ENCODE results near the gene FADS1.

FADS1 gene

GRCh38 chr11:61816736-61817455 lies at the start of gene FADS1:
Gene FADS1, minus strand, starts transcription at chr11:61817003. Its CDS starts 74 bp downstream, at chr11:61816929.
- peak; percentile 98 for DNase-seq

DNA sequence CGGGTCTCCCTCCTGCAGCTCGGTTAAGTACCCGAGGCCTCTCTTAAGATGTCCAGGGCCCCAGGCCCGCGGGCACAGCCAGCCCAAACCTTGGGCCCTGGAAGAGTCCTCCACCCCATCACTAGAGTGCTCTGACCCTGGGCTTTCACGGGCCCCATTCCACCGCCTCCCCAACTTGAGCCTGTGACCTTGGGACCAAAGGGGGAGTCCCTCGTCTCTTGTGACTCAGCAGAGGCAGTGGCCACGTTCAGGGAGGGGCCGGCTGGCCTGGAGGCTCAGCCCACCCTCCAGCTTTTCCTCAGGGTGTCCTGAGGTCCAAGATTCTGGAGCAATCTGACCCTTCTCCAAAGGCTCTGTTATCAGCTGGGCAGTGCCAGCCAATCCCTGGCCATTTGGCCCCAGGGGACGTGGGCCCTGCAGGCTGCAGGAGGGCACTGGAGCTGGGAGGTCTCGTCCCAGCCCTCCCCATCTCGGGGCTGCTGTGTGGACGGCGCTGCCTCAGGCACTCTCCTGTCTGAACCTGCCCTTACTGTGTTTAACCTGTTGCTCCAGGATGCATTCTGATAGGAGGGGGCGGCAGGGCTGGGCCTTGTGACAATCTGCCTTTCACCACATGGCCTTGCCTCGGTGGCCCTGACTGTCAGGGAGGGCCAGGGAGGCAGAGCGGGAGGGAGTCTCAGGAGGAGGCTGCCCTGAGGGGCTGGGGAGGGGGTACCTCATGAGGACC lies 49.6 kb upstream of the FADS1 start:
- no peak for DNase-seq

GRCh38 chr11:61864814-61865775 lies 48.3 kb upstream of the FADS1 start:
- no peak for DNase-seq

- DNase-seq = no peak
Measured at GRCh38 chr11:61863548-61864081, 46.8 kb upstream of the FADS1 start.

DNA sequence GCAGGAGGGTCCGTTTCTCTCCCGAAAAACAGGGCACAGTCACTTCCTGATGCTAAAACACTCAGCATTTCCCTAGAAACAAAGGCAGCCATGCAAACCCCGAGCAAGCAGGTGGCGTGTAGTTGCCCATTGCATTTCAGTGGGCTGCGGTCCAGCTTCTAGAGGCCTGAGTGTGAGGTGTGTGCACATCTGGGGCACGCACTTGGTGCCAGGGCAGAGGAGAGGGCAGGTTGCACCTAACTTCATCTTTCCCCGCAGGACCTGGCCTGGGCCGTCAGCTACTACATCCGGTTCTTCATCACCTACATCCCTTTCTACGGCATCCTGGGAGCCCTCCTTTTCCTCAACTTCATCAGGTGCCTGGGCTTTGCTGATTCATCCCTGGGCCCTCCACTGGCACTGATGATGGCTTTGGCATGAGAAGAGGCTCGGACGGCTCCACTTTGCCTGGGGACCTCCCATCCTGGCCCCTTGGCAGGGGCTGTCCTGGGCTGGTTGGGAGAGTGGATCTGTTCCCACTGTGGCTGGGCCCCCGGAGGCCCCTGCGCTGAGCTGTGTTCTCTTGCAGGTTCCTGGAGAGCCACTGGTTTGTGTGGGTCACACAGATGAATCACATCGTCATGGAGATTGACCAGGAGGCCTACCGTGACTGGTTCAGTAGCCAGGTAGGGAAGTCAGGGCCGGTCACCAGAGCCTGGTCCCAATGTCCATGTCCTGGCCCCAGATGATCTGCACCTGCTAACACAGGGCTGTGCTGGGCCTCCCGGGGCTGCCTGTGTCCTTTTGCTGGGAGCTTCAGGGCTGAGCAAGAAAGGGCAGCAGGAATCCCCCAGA lies 46.1 kb upstream of the FADS1 start:
- no peak for DNase-seq

GRCh38 chr11:61861634-61862033 lies 44.8 kb upstream of the FADS1 start:
- no peak for DNase-seq

DNA sequence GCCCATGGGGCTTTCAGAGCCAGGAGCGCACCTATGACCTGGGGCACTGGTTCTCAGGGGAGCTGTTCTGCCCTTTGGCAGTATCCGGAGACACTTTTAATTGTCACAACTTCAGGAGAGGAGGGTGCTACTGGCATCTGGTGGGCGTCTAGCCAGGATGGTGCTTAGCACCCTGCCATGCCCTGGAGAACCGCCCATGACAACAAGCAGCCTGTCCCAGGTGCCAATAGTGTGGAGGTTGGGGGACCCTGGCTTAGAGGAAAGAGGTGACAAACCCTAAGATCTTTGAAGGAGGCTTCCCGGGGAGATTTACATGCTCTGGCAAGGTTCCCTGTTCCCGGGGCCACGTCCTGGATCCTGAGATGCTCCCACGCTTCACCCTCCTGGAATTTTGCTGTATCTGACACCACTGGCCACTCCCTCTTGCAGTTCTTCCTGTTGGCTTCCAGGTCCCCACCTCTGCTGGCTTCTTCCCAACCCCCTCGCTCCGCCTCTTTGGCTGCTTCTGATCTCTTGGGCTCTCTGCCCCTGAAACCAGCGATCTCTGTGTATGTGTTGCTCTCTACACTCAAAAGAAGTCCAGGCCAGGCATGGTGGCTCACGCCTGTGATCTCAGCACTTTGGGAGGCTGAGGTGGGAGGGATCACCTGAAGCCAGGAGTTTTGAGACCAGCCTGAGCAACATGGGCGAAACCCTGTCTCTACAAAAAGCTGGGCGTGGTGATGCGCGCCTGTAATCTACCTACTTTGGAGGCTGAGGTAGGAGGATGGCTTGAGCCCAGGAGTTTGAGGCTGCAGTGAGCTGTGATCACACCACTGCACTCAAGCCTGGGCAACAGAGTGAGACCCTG lies 43.5 kb upstream of the FADS1 start:
- DNase-seq = peak; percentile 39

DNA sequence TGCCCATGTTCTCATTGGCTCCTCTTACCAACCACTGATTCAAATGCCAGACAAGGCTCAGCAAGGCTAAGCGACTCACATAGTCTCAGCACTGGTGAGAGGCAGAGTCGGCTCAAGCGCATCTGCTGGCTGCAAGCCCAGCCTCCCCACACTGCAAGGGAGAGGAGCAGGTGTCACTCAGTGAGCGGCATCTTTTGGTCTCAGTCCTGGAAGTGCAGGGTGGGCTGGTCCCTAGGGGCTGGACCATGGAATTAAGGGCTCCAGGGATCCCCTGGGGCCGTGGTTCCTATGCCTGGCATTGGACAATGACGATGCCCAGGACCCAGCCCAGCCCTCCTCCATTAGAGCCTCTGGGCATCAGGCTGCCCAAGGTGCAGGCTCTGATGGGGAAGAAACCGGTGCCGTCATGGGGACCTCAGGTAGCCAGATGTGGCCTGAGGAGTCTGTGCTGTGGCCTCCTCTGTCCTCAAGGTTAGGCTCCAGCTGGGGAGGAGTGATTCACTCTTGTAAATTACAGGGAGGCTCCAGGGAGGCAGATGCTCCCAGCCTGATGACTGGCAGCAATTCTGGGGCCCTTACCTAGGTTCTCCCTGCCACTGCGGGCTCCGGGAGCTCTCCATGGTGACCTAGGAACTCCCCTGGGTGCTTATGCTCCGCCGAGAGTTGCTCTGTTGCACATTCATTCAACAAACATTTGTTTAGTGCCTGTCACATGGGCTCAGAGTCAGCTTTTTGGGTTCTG lies 39.3 kb upstream of the FADS1 start:
- DNase-seq = no peak

DNA sequence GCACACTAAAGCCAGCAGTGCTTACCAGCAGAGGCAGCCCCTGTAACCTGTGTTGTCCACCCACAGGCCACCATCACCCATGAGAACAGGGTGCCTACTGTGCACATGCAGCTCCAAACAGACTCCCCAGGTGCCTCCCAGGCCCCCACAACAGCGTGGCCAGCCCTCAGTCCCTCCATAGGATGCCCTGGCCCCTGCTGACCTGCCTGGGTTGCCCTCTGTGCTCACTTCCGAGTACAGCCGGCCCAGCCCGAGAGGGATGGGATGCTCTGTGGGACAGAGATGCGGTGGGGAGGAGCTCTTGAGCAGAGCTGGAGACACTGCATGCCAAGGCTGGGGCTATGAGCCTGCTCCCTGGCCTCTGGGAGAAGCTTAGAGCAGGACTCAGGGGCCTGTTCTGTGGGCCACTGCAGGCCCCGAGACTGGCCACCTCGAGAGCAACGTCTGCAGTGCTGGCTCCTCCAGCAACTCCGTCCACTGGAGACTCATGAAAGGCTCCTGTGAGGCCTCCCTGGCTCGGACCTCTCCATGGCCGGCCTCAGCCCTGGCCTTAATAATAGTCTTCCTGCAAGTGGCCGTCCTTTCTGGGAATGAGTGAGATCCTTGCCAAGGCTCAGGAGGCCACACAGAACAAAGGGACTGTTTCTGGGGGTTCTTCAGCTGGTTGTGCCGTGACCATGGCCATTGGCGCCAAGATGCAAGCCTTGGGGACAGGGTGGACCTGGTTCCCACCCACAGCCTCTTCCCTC lies 38.3 kb upstream of the FADS1 start:
- DNase-seq = no peak

DNA sequence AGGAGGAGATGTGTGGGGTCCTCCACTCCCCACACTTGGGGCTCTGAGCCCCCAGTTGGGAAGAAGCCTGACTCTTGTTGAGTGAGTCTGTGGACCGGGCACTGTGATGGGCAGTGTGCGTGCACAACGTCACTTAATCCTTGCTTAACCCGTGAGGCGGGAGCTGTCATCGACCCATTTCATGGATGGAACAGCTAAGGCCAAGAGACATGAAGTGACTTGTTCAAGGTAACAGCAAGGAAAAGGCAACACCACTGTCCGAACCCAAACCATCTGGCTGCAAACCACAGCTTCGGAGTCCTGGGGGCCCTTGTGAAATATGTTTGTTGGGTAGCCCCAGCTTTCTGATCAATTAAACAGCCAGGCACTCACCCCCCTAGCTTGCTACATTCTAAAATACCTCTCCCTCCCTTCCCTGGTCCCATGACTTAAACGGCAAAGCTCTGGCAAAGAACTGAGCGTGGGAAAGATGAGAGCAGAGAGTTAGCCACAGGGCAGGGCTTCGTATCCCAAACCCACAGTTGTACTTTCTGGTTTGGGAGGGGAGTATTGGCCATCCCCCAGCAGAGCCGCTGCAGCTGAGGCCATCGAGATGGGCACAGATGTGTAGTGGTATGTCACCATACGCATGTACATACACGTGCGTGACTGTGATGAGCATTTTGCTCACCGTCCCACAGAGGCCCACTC lies 37.5 kb upstream of the FADS1 start:
- DNase-seq = no peak

DNA sequence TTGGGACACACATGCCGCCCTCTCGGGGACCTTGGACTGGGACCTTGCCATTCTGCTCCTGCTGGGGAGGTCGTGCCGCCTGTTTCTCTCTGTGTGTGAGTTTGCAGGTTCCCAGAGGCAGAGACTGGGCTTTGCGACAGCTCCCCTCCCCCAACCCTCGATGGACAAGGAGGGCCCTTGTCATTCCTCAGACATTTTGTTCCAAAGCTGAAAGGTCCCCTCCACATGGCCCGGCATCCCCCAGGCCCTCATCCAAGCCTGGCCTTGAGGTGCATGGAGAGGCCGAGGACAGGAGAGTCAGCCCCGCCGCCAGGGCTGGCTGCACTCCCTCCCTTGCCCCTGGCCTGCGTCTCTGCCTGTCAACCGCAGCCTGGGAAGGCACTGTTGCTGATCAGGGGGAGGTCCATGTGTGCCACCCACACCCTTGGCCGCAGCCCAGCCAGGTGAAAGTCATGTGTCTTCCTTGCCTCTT lies 36.9 kb upstream of the FADS1 start:
- DNase-seq = no peak

GRCh38 chr11:61851900-61852295 lies 35.1 kb upstream of the FADS1 start:
- DNase-seq = no peak

GRCh38 chr11:61851113-61851899 lies 34.5 kb upstream of the FADS1 start:
- DNase-seq = no peak

DNA sequence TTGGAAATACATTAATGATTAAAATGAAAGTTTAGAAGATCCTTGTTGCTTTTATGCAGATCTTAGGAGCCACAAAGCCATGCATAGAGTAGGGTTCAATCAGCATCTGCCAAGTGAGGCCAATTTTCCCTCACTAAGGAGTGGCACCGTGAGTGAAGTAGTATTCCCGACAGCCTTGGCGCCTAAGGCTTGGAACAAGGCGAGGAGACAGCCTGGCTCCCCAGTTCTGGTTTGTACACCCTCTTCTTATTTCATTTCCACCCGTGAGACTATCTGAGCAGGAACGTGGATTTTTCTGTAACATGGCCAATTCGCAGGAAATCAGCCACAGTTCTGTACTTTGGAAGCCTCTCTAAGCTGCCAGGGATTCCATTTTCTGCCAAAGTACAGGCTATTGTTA lies 33.9 kb upstream of the FADS1 start:
- DNase-seq = no peak

DNA sequence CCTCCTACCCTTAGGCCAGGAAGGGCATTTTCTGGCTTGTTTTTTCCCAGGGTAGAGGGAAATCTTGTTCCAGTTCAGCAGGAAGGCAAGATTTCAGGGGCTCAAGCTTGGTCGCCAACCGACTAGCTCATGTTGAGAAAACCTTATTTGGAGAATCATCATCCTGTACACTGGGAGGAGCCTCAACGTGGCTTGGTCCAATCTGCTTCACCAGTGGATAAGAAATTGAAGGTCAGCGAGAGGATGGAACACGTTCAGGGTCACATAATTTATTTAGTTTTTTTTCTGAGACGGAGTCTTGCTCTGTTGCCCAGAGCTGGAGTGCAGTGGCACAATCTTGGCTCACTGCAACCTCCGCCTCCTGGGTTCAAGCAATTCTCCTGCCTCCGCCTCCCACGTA lies 31.8 kb upstream of the FADS1 start:
- DNase-seq = no peak

DNA sequence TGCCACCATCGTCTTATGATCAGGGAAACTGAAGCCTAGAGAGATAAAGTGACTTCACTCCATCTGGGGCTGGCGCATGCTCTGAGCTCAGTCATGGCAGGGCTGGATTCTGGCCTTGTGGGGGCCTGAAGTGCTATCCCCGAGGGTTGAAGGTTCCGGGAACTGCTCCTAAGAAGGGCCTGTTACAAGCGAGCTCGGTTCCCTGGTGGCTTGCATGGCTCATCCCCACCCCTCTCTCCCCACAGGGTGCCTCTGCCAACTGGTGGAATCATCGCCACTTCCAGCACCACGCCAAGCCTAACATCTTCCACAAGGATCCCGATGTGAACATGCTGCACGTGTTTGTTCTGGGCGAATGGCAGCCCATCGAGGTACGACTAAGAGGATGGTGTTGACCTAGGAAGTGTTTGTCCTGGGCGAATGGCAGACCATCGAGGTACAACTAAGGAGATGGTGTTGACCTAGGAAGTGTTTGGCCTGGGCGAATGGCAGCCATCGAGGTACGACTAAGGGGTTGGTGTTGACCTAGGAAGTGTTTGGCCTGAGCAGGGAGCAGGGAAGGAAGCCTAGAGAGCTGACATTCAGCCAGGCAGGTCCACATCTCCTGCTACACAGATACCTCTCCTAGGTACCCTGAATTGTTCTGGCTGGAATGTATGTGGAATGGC lies 31.2 kb upstream of the FADS1 start:
- no peak for DNase-seq

- DNase-seq = no peak
Measured at GRCh38 chr11:61846362-61847020, 29.7 kb upstream of the FADS1 start.

Data from hematopoietic multipotent progenitor cell treated with erythropoietin and hydrocortisone succinate and interleukin-3 and kit ligand, for 6 days (in vitro differentiated cells).